Measurements from ENCODE around the gene ADAM12. TPM values are rescaled to one million over a fixed set of nuclear protein-coding genes. Genes with fewer than 3 reads are reported as not detected.

Gene ADAM12
- total RNA-seq, 4 donors from 2014 or later = under 0.01 to 1.3 (median 1.0) TPM

DNA sequence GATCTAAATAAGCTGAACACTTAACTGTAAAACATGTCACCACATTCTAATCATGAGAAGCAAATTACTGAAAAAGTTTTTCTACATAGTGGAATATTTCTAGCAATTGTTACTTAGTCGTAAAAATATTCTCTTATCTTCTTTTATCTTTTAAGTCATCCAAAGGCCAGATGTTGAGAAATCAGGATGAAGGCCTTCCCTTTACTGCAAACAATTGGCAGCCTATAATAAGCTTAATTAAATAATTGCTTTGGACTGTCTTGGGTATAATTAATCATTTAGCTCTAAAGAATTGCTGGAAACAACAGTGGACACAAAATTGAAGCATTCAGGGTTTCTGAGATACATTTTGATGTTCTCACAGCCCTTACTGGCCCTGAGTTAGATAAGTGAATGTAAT is 265.4 kb downstream of the ADAM12 start:
- no peaks in the 10 kb centered on the region for H3K4me1 ChIP-seq
- WGBS = 60% methylated on average over 1 of the region's 1 CpG
- no peaks in the 10 kb centered on the region for H3K36me3 ChIP-seq
- H3K4me3 ChIP-seq = no peak overlapping the region
- no peaks in the 10 kb centered on the region for H3K27me3 ChIP-seq
- H3K27ac ChIP-seq (replicated peaks in 1 of 4) = no peak overlapping the region
- no peaks in the 10 kb centered on the region for H3K9me3 ChIP-seq
- intact Hi-C loops (cut with DNase I) = no loop called here
- TF ChIP-seq POLR2A (IDR thresholded peaks at IDR 0.05; ENCODE audit: low read depth) = no peak
- no peak for TF ChIP-seq EP300 (IDR thresholded peaks at IDR 0.05)
- TF ChIP-seq, protein P1, sequence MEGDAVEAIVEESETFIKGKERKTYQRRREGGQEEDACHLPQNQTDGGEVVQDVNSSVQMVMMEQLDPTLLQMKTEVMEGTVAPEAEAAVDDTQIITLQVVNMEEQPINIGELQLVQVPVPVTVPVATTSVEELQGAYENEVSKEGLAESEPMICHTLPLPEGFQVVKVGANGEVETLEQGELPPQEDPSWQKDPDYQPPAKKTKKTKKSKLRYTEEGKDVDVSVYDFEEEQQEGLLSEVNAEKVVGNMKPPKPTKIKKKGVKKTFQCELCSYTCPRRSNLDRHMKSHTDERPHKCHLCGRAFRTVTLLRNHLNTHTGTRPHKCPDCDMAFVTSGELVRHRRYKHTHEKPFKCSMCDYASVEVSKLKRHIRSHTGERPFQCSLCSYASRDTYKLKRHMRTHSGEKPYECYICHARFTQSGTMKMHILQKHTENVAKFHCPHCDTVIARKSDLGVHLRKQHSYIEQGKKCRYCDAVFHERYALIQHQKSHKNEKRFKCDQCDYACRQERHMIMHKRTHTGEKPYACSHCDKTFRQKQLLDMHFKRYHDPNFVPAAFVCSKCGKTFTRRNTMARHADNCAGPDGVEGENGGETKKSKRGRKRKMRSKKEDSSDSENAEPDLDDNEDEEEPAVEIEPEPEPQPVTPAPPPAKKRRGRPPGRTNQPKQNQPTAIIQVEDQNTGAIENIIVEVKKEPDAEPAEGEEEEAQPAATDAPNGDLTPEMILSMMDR (IDR thresholded peaks at IDR 0.05) = no peak
- TF ChIP-seq POLR2AphosphoS5 (IDR thresholded peaks at IDR 0.05) = no peak
- no peak for DNase-seq (ENCODE audit: extremely low spot score)

GRCh38 chr10:126119599-126119998 is 268.7 kb downstream of the ADAM12 start:
- no peak overlapping the region for H3K27ac ChIP-seq (replicated peaks in 1 of 4)
- no peaks in the 10 kb centered on the region for H3K9me3 ChIP-seq
- WGBS = 90% methylated on average over 3 of the region's 3 CpGs
- H3K27me3 ChIP-seq = no peaks in the 10 kb centered on the region
- no peaks in the 10 kb centered on the region for H3K4me1 ChIP-seq
- TF ChIP-seq POLR2A (IDR thresholded peaks at IDR 0.05; ENCODE audit: low read depth) (no peak), EP300 (IDR thresholded peaks at IDR 0.05) (no peak), POLR2AphosphoS5 (IDR thresholded peaks at IDR 0.05) (no peak)
- TF ChIP-seq, protein P1 (IDR thresholded peaks at IDR 0.05) = no peak
- no peak for DNase-seq (ENCODE audit: extremely low spot score)
- intact Hi-C loops (cut with DNase I) = no loop called here
- no peak overlapping the region for H3K4me3 ChIP-seq
- no peaks in the 10 kb centered on the region for H3K36me3 ChIP-seq

- TF ChIP-seq, protein P1 (IDR thresholded peaks at IDR 0.05) = no peak
- TF ChIP-seq EP300 (IDR thresholded peaks at IDR 0.05) (no peak), POLR2A (IDR thresholded peaks at IDR 0.05; ENCODE audit: low read depth) (no peak), POLR2AphosphoS5 (IDR thresholded peaks at IDR 0.05) (no peak)
- Histone ChIP-seq H3K4me3 (no peak overlapping the region), H3K36me3 (no peaks in the 10 kb centered on the region), H3K27me3 (no peaks in the 10 kb centered on the region), H3K9me3 (no peaks in the 10 kb centered on the region), H3K27ac (replicated peaks in 1 of 4) (no peak overlapping the region), H3K4me1 (no peaks in the 10 kb centered on the region)
- DNase-seq (ENCODE audit: extremely low spot score) = no peak
- intact Hi-C loops (cut with DNase I) = no loop called here
- 88% methylated on average over 4 of the region's 4 CpGs for WGBS
Measured at GRCh38 chr10:126118476-126118875, 269.8 kb downstream of the ADAM12 start.

DNA sequence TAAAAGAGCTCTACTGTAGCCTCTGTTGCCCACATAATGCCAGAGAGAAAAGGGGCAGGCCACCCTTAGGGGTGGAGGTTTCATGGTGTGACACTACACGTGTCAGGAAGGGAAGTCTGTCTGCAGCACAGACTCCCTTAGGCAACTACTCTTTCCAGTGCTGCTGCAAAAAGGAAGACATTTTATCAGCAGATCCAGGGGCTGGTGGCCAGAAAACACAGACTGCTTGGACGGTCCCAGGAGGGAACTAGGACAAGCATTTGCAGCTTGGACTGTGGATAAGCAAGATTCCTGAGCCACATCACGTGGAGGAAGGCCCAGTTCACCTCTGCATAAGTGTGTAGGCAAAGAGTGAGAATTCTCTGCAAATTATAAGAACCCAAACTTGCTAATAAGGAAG is 271.1 kb downstream of the ADAM12 start:
- TF ChIP-seq, protein P1 (IDR thresholded peaks at IDR 0.05) = no peak
- TF ChIP-seq EP300 (IDR thresholded peaks at IDR 0.05) (no peak), POLR2A (IDR thresholded peaks at IDR 0.05; ENCODE audit: low read depth) (no peak), POLR2AphosphoS5 (IDR thresholded peaks at IDR 0.05) (no peak)
- WGBS = 74% methylated on average over 3 of the region's 3 CpGs
- intact Hi-C loops (cut with DNase I) = no loop called here

GRCh38 chr10:126115886-126116285 is 272.4 kb downstream of the ADAM12 start:
- Histone ChIP-seq H3K27ac (replicated peaks in 1 of 4) (no peak overlapping the region), H3K4me1 (no peaks in the 10 kb centered on the region), H3K36me3 (no peaks in the 10 kb centered on the region), H3K27me3 (no peaks in the 10 kb centered on the region), H3K4me3 (no peak overlapping the region), H3K9me3 (no peaks in the 10 kb centered on the region)
- TF ChIP-seq EP300 (IDR thresholded peaks at IDR 0.05) (no peak), POLR2AphosphoS5 (IDR thresholded peaks at IDR 0.05) (no peak), POLR2A (IDR thresholded peaks at IDR 0.05; ENCODE audit: low read depth) (no peak)
- DNase-seq (ENCODE audit: extremely low spot score) = no peak
- intact Hi-C loops (cut with DNase I) = no loop called here
- WGBS = 82% methylated on average over 6 of the region's 6 CpGs

More for the DNA sequence above, 271.1 kb downstream of the ADAM12 start:
- Histone ChIP-seq H3K4me3 (no peak overlapping the region), H3K27ac (replicated peaks in 1 of 4) (no peak overlapping the region), H3K9me3 (no peaks in the 10 kb centered on the region), H3K36me3 (no peaks in the 10 kb centered on the region), H3K4me1 (no peaks in the 10 kb centered on the region), H3K27me3 (no peaks in the 10 kb centered on the region)
- no peak for DNase-seq (ENCODE audit: extremely low spot score)
